RWPE2 (cell line): ENCODE data around the gene SBNO2.

ENCODE experiments used
- ATAC-seq: fragments of 200-7000 bp; cut with Tn5 transposase; 3 replicates; pipeline ENCODE4 v1.9.1; 2021; ENCODE audit warnings: low read depth
- DNase-seq: peaks from one replicate; pipeline ENCODE4 v3.0.0-alpha.2; 2020; ENCODE audit warnings: low spot score
- H3K27ac ChIP-seq: fragments of 450-650 bp; 2 replicates; pipeline ENCODE4 v1.5.1; 2017; ENCODE audit warnings: mild to moderate bottlenecking; ENCODE audit not compliant: poor library complexity, severe bottlenecking
- H3K27me3 ChIP-seq: fragments of 250-450 bp; sonication (Bioruptor Pico); 2 replicates; pipeline ENCODE4 v1.5.1; 2021; ENCODE audit warnings: mild to moderate bottlenecking, moderate library complexity; ENCODE audit not compliant: insufficient read depth, poor library complexity, severe bottlenecking
- H3K36me3 ChIP-seq: fragments of 250-450 bp; sonication (Bioruptor Pico); 2 replicates; pipeline ENCODE4 v1.5.1; 2020; ENCODE audit warnings: low read depth, mild to moderate bottlenecking, moderate library complexity
- H3K4me1 ChIP-seq: fragments of 250-450 bp; sonication (Bioruptor Pico); 2 replicates; pipeline ENCODE4 v1.5.1; 2021; ENCODE audit warnings: mild to moderate bottlenecking, moderate library complexity; ENCODE audit not compliant: insufficient read depth, poor library complexity, severe bottlenecking
- H3K4me3 ChIP-seq: fragments of 250-450 bp; sonication (Bioruptor Pico); 2 replicates; pipeline ENCODE4 v1.5.1; 2021; ENCODE audit warnings: mild to moderate bottlenecking, moderate library complexity; ENCODE audit not compliant: severe bottlenecking
- H3K9me3 ChIP-seq: fragments of 250-450 bp; sonication (Bioruptor Pico); 2 replicates; pipeline ENCODE4 v1.5.1; 2021; ENCODE audit warnings: mild to moderate bottlenecking, moderate library complexity; ENCODE audit not compliant: severe bottlenecking
- TF ChIP-seq, protein P1 (sequence below): fragments of 450-650 bp; IDR thresholded peaks from one replicate; pipeline ENCODE4 v1.5.1; 2017; ENCODE audit warnings: mild to moderate bottlenecking, moderate library complexity; ENCODE audit not compliant: poor library complexity, severe bottlenecking

The SBNO2 gene

DNA sequence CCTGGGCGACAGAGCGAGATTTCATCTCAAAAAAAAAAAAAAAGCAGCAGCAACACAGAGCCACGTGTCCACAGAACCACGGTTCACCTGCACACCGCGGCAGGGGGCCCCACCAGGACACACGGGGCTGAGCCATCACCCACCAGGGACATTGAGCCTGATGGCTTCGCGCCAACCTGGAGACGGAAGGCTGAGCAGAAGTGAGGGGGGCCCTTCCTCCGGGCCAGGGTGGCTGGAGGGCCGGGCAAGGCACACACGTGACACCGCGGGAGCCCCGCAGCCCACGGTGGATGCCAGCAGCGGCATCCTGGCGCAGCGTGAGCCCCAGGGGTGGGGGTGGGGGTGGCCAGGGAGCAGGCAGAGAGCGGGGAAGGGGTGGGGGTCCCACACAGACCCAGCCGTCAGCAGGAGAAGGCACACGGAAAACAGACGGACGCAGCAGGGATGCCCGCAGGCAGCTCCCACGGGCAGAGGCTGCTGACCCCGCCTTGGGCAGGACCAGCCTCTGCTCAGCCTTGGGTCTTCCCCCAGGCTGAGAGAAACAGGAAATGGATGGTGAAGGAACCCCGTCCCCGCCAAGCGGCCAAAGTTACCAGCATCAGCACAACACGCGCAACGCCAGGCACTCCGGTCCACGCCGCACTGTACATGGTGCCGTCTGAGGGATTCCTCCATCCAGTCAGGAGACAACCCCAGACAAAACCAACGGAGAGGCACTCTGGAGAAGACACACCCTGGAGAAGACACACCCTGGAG lies 33.6 kb downstream of the SBNO2 start:
- Histone ChIP-seq H3K4me3 (no peak overlapping the region), H3K27me3 (no peaks in the 10 kb centered on the region), H3K4me1 (no peaks in the 10 kb centered on the region), H3K9me3 (no peaks in the 10 kb centered on the region), H3K36me3 (peaks cover 39% of the 10 kb centered on the region), H3K27ac (no peak overlapping the region)
- TF ChIP-seq, protein P1, sequence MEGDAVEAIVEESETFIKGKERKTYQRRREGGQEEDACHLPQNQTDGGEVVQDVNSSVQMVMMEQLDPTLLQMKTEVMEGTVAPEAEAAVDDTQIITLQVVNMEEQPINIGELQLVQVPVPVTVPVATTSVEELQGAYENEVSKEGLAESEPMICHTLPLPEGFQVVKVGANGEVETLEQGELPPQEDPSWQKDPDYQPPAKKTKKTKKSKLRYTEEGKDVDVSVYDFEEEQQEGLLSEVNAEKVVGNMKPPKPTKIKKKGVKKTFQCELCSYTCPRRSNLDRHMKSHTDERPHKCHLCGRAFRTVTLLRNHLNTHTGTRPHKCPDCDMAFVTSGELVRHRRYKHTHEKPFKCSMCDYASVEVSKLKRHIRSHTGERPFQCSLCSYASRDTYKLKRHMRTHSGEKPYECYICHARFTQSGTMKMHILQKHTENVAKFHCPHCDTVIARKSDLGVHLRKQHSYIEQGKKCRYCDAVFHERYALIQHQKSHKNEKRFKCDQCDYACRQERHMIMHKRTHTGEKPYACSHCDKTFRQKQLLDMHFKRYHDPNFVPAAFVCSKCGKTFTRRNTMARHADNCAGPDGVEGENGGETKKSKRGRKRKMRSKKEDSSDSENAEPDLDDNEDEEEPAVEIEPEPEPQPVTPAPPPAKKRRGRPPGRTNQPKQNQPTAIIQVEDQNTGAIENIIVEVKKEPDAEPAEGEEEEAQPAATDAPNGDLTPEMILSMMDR = no peak
- DNase-seq (no peak), ATAC-seq (no peak)

DNA sequence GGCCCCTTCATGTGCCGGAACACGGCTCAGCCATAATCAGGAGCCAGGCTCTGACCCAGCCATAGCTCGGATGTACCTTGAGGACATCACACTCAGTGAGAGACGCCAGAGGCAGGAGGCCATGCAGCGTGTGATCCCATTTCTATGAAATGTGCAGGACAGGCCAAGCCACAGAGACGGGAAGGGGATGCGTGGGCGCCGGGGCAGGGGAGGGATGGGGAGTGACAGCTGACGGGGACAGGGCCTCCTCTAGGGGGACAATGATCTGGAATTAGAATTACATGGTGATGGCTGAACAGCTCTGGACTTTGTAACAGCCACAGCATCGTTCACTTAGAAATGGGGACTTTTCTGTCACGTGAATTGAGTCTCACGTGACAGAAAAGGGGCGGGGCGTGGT lies 34.9 kb downstream of the SBNO2 start:
- no peak overlapping the region for H3K4me3 ChIP-seq
- H3K4me1 ChIP-seq = no peaks in the 10 kb centered on the region
- no peaks in the 10 kb centered on the region for H3K9me3 ChIP-seq
- TF ChIP-seq, protein P1 = no peak
- H3K36me3 ChIP-seq = peaks cover 36% of the 10 kb centered on the region
- no peak for DNase-seq
- H3K27me3 ChIP-seq = no peaks in the 10 kb centered on the region
- no peak for ATAC-seq
- H3K27ac ChIP-seq = no peak overlapping the region

DNA sequence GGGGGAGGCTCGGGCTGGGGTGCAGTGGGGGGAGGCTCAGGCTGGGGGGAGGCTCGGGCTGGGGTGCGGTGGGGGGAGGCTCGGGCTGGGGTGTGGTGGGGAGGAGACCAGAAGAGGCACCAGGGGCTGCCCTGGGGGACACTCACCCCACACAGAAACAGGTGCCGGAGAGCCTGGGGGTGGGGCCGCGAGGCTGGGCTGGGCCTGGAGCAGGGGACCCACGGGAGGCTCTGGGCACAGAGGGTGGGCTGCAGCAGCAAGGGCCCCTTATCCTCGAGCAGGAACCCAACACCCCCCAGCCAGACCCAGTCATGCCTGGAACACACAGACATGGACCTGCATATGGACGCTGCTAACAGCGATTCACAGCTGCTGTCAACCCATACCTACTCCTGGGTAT lies 35.9 kb downstream of the SBNO2 start:
- Histone ChIP-seq H3K36me3 (peaks cover 29% of the 10 kb centered on the region), H3K27me3 (no peaks in the 10 kb centered on the region)
- TF ChIP-seq, protein P1 = no peak

DNA sequence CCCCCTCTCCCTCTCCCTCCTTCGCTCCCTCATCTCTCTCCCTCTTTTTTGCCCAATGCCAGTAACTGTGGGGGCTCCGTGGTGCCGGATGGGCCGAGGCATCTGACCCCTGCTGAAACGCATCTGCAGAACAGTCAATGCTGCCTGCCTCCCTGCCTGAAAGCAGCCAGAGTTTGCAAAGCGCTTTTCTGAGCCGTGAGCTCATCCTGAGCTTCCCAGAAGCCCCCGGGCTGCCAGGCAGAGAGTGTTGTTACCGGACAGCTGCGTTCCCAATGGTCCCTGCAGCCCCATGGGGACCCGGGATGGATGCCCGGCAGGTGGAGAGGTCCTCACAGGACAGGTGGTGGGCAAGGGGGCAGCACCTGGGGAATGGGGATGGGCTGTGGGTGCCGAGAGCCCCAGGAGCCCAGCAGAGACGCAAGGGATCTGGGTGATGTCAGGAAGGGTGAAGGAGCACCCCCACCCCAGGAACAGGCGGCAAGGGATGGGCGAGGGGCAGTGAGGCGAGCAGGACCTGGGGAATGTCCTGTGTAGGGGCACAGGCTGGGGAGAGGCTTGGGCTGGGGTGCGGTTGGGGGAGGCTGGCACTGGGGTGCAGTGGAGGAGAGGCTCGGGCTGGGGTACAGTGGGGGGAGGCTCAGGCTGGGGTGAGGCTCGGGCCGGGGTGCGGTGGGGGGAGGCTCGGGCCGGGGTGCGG lies 37.3 kb downstream of the SBNO2 start:
- H3K27ac ChIP-seq = no peak overlapping the region
- ATAC-seq (no peak), DNase-seq (no peak)
- TF ChIP-seq, protein P1 = no peak
- H3K27me3 ChIP-seq = no peaks in the 10 kb centered on the region
- no peak overlapping the region for H3K4me3 ChIP-seq
- peaks cover 19% of the 10 kb centered on the region; the same call in 1 of the 2 replicates for H3K36me3 ChIP-seq
- no peaks in the 10 kb centered on the region for H3K9me3 ChIP-seq
- peaks cover 6% of the 10 kb centered on the region for H3K4me1 ChIP-seq

More for the DNA sequence above, 35.9 kb downstream of the SBNO2 start:
- Histone ChIP-seq H3K4me3 (no peak overlapping the region), H3K4me1 (no peaks in the 10 kb centered on the region), H3K27ac (no peak overlapping the region), H3K9me3 (no peaks in the 10 kb centered on the region)
- DNase-seq = no peak
- no peak for ATAC-seq

DNA sequence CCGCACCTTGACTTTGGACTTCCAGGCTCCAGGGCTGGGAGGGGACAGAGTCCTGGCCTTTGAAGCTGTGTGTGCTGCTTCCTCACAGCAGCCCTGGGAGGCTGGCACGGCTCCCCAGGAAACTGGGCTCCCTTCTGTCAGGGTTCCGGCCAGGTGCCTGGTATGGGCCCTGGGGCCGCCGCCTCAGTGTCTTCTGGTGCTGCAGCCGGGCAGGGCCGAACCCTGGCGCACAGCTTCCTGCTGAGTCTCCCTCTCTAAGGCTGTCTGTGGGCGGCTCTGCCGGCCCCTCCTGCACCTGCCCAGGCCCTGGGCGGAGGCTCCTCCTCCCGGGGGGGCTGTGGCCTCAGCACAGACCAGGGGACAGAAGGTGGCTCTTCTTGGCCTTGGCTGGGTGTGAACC lies 37.9 kb downstream of the SBNO2 start:
- Histone ChIP-seq H3K4me1 (peaks cover 6% of the 10 kb centered on the region), H3K4me3 (no peak overlapping the region), H3K27ac (no peak overlapping the region), H3K27me3 (no peaks in the 10 kb centered on the region), H3K36me3 (peaks cover 16% of the 10 kb centered on the region; the same call in 1 of the 2 replicates), H3K9me3 (no peaks in the 10 kb centered on the region)
- TF ChIP-seq, protein P1 = no peak
- DNase-seq = no peak
- no peak for ATAC-seq
